NCI-H748 (cell line): ENCODE results near the gene ANKMY1.
"Not testable (repeated sequence)": the region's sequence is repeated elsewhere in the genome, so short reads cannot be mapped to it uniquely, and the experiment has no call there.

Experiments used
- DNase-seq: peaks from one replicate; lab custom pipeline; 2025; ENCODE audit not compliant: unreplicated experiment; lab: John Stamatoyannopoulos, UW

ANKMY1 gene

DNA sequence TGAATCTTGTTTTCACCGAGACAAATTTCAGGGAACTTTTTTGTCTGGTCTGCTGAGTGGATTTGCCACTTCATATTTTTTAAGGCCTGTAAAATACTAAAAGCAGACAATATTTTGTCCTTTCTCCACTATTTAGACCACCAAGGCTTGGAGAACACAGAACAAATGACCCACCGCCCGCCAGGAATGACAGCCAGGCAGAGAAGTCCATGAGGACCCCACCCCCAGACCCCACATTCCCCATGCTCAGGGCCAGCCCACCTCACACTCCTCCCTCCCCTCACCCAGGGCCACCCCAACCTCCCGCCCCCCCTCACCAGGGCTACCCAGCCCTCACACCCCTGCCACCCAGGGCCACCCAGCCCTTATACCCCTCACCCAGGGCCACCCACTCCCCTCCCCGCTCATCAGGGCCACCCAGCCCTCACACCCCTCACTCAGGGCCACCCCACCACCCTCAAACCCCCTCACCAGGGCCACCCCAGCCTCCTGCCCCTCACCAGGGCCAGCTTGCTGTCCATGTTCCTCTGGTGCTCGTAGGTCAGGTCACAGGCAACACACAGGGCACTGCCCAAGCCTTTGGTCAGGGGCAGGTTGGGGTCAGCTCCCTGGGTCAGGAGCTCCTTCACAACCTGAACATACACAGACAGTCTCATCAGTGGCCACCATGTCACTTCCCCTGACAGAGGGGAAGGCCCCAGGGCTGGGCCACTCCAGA lies 50.6 kb downstream of the ANKMY1 start:
- DNase-seq, result no peak

DNA sequence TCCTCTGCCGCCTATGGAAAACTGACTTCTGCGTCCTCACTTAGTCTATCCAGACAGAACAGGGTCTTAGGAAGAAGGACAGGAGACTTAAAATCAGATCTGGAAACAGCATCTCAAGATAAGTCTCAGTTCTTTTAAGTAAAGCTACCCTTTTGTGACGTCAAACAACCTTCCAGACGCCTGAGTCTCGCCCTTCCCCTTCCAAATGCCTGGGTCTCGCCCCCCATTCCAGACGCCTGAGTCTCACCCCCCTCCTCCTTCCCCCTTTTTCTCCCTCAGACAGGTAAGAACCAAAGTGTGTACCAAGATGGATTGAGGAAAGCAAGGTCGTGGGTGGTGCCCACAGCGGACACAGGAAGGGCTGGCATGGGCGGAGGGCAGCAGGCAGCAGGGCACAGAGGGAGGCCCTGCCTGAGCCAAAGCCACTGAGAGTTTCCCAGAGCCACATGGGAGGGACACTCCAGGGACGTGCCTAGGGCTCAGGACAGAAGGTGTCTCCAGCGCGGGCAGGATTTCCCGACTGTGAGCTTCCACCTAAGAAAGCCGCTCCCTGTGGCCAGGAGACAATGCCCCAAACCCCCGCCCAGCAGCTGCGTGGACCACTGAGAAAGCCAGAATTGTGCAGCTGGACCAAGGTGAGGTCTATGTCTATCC lies 51.3 kb downstream of the ANKMY1 start:
- DNase-seq, result no peak

DNA sequence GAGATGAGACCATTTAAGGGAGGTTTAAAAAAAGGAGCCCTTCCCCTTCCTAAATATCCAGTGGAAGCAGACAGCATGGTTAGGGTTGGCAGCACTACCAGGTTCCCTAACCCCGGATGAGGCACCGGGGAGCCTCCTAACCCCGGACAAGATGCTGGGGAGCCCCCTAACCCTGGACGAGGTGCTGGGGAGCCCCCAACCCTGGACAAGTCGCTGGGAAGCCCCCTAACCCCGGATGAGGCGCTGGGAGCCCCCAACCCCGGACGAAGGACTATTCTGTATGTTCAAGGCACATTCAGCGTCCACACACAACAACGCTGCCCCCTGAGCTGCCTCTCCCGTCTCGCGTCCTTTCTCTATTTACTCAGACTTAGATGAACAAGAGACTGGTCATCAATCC lies 51.9 kb downstream of the ANKMY1 start:
- DNase-seq, result no peak

DNA sequence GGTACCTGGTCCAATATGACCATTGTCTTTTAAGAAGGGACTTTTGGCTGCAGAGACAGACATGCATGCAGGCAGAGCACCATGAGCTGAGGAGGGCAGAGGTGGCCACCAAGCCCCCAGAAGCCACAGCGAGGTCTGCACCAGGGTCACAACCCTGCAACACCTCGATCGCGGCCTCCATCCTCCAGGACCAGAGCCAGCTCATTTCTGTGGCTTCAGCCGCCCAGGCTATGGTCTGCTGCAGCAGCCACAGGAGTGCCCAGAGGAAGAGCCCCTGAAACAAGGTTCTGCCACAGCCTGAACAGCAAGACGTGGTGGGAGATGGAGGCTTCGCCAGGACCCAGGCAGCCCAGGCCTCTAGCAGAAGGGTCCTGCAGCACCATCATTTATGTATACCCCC lies 53.9 kb downstream of the ANKMY1 start:
- DNase-seq, result no peak

DNA sequence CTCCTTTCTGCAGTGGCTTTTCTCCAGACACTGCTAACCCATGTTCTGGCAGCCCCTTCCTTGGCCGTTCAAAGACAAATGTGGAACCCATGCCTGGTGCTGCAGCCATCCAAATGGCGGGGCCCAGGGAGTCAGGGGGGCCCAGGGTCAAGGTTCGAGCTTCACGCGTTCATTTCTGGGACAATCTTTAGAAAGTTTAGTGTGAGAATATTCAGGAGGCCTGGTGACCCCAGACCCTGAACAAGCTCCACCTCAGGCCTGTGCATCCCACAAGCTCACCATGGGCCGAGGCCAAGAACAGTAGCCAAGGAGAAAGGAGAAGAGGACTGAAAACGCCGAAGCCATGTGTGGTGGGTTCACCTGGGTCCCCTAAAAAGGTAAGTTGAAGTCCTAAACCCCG lies 54.4 kb downstream of the ANKMY1 start:
- DNase-seq, result no peak

DNA sequence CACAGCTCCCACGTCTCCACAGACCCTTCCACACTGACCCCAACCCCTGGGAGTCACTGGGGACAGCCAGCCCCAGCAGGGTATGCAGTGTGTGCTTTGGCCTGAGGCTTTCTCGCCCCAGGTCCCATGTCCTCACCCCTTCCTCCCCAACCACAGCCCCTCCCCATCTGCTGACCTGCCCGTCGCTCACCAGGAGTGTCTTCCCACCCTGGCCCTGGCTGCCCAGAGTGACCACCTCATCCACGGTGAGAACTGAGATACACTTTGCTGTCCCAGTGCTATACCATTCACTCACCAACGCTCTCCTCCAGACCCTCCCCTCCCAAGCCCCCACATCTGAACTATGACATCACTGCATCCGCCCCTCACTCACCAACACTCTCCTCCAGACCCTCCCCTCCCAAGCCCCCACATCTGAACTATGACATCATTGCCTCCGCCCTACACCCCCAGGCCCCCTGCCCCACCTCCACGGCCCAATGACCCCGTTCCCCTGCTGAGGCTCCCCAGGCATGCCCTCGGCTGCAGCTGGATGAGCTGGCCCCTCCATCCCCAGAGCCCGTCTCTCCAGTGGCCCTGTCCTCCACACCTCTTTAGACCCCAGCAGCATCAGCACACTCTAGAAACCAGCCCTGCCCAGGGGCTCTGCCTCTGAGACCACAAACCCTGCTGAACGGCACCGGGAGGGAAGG lies 55.2 kb downstream of the ANKMY1 start:
- DNase-seq, result no peak

DNA sequence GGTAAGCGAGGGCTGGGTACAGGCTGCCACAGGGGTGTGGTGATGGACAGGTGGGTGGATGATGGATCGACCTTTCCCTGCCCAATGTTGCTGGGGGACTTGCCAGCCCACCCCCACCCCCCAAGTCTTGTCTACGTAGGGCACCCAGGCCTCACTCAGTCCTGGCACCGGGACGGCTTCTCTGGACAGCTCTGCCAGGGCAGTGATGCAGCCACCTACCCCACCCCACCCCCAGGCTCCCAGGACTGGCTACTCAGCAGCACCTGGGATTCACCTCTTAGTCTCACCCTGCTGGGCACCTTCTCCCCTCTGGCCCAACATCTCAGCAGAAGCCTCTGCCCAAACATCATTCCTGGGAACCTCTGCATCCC lies 55.7 kb downstream of the ANKMY1 start:
- DNase-seq, result no peak

DNA sequence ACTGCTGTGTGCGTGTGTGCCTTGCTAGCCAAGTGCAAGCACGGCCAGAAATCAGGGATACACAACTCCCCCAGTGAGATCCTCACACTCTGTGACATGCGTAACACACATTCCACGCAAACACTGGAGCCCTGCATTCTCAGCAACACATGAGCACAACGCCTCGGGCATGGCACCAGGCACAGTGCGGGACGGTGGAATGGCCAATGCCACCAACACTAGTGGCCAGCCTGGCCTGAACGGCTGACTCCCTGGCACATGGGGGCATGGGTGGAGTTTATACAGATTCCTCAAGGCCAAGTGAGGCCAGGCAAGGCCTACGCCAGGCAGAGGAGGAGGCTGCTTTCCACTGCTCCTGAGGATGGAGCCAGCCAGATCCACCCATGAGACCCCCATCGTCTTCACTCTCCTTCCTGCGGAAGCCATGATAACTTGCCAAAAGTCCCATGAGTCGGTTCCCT lies 56.2 kb downstream of the ANKMY1 start:
- no peak for DNase-seq

DNA sequence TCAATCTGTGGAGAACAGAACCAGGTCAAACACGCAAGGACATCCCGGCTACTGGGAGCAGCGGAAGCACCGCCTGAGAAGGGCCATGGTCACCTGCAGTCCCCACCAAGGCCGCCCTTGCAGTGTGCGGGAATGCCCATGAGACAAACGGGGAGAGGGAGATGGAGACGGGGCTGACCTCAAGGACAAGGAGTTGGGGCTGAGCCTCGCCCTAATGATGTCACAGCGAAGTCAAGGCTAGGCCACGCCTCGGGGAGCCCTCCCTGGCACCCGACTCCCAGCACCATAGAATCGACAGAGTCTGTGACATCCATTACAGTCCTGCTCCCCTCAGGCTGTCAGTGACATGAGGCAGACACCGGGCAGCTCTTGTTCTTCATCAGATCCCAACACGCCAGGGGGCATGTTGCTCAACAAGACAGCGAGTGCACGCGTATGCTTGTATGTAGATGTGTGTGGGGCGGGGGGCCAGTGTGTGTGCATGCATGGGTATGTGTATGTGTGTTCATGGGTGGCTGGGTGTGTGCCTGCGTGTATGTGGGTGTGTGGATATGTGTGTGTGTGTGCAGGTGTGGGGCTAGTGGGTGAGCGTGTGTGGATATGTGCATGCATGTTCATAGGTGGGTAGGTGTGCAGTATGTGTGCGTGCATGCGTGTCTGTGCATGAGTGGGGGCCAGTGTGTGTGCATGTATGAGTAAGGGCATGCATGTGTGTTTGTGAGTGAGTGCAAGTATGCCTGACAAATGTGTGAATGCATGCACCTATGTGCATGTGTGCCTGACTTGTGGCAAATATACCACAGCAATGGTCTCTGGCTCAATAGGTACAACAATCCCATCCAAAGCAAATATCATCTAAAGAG lies 57.0 kb downstream of the ANKMY1 start:
- no peak for DNase-seq

DNA sequence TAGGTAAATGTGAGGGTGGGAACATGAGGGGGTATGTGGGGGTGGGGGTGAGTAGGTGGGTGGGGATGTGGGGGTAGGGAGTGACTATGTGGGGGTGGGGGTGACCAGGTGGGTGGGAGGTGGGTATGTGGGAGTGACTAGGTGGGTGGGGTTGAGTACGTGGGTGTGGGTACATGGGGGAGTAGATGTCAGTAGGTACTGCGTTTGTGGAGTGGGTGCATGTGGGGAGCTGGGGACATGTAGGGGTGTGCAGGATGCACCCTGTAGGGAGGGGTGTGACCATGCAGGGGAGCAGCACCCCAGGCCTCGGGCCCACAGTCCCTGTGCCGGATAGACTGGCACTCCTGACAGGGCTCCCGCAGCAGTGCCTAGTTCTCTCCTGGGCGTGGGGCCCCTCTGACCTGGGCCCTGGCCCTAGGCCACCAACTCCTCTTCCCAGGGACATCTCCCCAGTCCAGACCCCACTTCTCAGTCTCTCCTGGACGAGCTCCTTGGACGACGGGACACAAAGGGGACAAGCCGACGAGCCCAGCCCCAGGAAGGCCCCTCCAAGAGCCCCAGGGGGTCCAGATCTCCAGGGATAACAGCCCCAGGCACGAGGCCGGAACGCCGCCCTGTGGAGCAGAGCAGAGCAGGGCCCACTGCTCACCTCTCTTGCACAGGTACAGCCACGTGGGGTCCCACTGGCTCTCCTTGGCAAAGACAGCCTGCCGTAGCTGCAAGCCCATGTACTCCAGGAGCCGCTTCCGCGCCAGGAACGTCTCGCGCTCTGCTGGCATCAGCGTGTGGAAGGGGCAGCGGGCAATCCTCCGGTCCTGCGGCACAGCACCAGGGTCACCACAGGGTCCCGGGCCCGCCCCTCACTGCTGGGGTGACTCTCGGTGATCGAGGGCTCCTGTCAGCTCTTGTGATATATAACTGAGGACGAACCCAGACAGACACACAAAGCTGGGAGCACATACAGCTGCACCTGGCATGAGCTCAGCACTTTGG lies 58.2 kb downstream of the ANKMY1 start:
- no peak for DNase-seq

DNA sequence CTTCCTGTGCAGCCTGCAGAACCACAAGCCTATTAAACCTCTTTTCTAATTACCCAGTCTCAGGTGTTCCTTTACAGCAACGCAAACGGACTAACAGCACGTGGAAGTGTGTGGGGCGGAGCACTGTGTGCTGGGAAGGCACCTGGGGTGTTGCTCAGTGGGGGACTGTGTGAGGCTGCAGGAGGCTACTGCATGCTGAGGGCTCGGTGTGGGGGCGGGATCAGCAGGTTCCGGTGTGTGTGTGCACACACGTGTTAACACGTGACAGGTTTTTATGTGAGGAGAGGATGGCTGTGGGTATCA lies 58.9 kb downstream of the ANKMY1 start:
- DNase-seq, result no peak

DNA sequence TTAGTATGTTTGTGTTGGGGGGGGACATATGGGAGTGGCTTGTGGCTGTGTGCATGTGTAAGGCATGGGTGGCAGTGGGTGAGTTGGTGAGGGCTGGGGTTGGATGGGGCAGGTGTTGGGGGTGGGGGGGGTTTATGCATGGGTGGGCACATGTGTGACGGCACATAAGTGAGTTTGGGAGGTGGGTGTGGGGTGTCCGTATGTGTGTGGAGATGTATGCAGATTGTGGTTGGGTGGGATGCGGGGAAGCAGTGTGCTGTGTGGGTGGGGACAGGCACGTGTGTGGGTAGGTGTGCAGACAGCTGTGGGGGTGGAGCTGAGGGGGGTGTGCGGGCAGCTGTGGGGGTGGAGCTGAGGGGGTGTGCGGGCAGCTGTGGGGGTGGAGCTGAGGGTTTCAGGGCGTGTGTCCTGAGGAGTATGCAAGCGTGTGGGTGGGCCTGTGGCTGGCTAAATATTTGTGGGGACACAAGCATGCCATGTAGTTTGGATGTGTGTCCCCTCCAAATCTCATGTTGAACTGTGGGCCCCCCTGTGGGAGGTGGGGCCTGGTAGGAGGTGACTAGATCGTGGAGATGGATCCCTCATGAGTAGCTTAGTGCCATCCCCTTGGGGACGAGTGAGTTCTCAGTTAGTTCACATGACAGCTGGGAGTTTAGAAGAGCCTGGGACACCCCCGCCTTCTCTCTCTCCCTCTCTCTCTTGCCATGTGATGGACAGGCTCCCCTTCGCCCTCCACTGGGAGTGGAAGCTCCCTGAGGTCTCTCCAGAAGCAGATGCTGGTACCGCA lies 59.4 kb downstream of the ANKMY1 start:
- no peak for DNase-seq

DNA sequence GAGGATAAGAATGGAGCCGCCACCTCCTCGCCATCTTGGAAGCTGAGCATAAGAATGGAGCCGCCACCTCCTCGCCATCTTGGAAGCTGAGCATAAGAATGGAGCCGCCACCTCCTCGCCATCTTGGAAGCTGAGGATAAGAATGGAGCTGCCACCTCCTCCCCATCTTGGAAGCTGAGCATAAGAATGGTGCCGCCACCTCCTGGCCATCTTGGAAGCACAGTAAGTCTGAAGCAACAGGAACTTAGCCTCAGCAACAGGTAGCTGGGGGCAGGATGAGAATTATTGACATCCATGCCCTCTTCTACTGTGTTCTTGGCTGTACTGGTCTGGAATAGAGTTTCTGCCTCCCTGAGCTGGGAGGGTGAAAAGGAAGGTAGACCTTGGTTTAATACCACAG lies 60.7 kb downstream of the ANKMY1 start:
- DNase-seq, result not testable (repeated sequence)

DNA sequence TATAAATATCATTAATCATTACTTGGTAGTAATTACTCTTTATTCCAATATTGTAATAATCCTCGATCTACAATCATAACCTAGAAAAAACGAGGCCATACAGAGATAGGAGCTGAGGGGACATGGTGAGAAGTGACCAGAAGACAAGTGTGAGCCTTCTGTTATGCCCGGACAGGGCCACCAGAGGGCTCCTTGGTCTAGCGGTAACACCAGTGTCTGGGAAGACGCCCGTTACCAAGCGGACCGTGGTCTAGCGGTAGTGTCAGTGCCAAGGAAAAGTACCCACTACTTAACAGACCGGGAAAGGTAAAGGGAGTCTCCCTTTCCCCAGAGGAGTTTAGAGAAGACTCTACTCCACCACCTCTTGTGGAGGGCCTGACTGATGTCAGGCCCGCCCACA lies 62.8 kb downstream of the ANKMY1 start:
- not testable (repeated sequence) for DNase-seq

DNA sequence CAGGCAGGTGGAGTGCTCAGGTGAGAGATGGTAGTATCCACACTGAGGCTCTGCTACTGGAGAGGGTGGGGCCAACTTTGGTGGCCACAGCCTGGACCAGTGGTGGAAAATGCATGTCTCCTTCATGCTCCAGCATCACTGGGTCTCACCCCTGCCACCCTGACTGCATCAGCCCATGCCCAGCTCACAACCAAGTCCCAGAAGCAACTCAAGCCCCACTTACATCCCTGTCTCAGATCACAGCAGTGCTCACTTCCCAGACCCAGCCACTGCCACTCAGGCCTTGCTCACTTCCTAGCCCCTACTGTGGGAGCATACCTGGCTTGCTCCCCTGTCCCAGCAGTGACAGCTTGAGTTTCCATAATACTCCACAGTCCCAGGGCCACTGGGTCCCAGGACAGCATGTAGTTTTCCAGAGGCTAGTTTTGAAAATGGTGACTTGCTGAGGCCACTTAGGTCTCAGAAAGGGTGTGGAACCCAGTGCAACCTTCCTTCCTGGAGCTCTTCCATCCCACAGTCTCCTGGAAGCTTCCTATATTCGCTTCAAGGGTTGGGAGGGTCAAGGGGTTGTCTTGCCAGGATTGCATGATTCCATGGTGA lies 63.5 kb downstream of the ANKMY1 start:
- no peak for DNase-seq

DNA sequence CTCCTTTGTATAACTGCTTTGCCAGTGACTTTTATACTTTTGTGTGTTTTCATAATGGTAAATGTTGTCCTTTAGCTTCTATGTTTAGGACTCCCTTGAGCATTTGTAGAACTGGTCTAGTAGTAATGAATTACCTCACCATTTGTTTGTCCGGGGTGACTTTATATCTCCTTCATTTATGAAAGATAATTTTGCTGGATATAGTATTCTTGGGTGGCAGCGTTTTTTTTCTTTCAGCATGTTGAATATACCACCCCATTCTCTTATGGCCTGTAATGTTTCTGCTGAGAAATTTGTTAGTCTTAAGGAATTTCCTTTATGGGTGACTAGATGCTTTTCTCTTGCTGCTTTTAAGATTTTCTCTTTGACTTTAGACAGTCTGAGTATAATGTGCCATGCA lies 66.3 kb downstream of the ANKMY1 start:
- no peak for DNase-seq

DNA sequence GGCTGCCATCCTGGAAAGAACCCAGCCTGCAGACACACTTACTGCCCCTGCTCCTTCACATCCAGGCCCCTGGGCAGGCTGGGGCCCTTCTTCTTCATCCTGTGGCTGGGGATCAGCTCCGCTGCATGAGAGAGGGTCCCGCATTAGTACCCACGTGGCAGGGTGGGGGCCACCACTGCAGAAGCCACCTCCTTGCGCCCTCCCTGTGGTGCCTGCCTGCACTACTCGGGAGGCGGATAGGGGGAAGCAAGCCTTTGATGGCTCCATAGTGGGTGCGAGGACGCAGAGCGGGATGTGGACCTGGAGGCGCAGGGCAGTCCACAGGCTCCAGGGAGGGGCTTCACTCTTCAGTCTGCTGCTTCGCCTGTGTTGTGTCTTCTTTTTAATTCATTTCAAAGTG lies 75.6 kb downstream of the ANKMY1 start:
- no peak for DNase-seq

DNA sequence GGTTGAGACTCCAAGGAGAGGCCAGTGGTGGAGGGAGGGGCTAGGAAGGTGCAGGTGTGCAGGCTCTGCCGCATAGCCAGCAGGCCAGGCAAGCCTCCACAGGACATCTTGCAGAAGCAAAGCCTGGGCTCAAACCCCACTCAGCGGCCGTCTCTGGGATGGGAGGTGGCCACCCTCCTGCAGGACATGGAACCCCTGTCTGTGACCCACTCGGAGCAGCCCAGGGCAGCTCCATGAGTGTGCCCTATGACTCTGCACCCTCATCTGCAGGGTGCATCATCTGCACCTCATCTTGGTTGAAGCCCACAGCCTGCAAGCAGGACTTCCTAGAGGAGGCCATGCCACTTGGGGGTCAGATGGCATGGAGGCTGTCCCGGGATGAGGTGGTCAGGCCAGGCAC lies 76.1 kb downstream of the ANKMY1 start:
- no peak for DNase-seq
